Fibroblast of skin of back (primary cell): Measurements from ENCODE around the gene CHD9.
"Not testable (repeated sequence)": the region's sequence is repeated elsewhere in the genome, so short reads cannot be mapped to it uniquely, and the experiment has no call there.

Experiments
- DNase-seq: peaks from one replicate; pipeline ENCODE4 v3.0.0-alpha.2; 2013

CHD9 gene

GRCh38 chr16:53285236-53285635 lies 230.4 kb downstream of the CHD9 start:
- no peak for DNase-seq

GRCh38 chr16:53290520-53290919 lies 235.7 kb downstream of the CHD9 start:
- DNase-seq: no peak

GRCh38 chr16:53291757-53292392 lies 237.1 kb downstream of the CHD9 start:
- DNase-seq: peak; percentile 64

GRCh38 chr16:53297477-53297876 lies 242.7 kb downstream of the CHD9 start:
- DNase-seq: no peak

GRCh38 chr16:53304334-53304733 lies 249.5 kb downstream of the CHD9 start:
- no peak for DNase-seq

- no peak for DNase-seq
Observed at GRCh38 chr16:53305743-53306142, 251.0 kb downstream of the CHD9 start.

- DNase-seq: no peak
Observed at GRCh38 chr16:53309457-53309856, 254.7 kb downstream of the CHD9 start.

GRCh38 chr16:53320992-53321391 lies 266.2 kb downstream of the CHD9 start:
- no peak for DNase-seq

- DNase-seq: no peak
Observed at GRCh38 chr16:53323924-53324323, 269.1 kb downstream of the CHD9 start.

GRCh38 chr16:53330991-53331390 lies 276.2 kb downstream of the CHD9 start:
- not testable (repeated sequence) for DNase-seq

GRCh38 chr16:53334581-53334980 lies 279.8 kb downstream of the CHD9 start:
- DNase-seq: no peak

- DNase-seq: no peak
Observed at GRCh38 chr16:53337294-53337693, 282.5 kb downstream of the CHD9 start.

GRCh38 chr16:53341792-53342191 lies 287.0 kb downstream of the CHD9 start:
- no peak for DNase-seq

- no peak for DNase-seq
Observed at GRCh38 chr16:53355064-53355463, 300.3 kb downstream of the CHD9 start.

- no peak for DNase-seq
Observed at GRCh38 chr16:53356478-53357207, 301.9 kb downstream of the CHD9 start.

GRCh38 chr16:53357208-53357586 lies 302.4 kb downstream of the CHD9 start:
- DNase-seq: no peak

- no peak for DNase-seq
Observed at GRCh38 chr16:53357955-53358354, 303.2 kb downstream of the CHD9 start.

GRCh38 chr16:53358884-53359283 lies 304.1 kb downstream of the CHD9 start:
- no peak for DNase-seq

- DNase-seq: no peak
Observed at GRCh38 chr16:53369921-53370320, 315.1 kb downstream of the CHD9 start.

GRCh38 chr16:53370827-53371226 lies 316.0 kb downstream of the CHD9 start:
- DNase-seq: no peak

GRCh38 chr16:53372992-53373871 lies 318.4 kb downstream of the CHD9 start:
- no peak for DNase-seq

GRCh38 chr16:53374800-53375199 lies 320.0 kb downstream of the CHD9 start:
- no peak for DNase-seq

- no peak for DNase-seq
Observed at GRCh38 chr16:53378138-53378537, 323.3 kb downstream of the CHD9 start.
